Measurements from ENCODE around the gene LPIN1.

Gene LPIN1

DNA sequence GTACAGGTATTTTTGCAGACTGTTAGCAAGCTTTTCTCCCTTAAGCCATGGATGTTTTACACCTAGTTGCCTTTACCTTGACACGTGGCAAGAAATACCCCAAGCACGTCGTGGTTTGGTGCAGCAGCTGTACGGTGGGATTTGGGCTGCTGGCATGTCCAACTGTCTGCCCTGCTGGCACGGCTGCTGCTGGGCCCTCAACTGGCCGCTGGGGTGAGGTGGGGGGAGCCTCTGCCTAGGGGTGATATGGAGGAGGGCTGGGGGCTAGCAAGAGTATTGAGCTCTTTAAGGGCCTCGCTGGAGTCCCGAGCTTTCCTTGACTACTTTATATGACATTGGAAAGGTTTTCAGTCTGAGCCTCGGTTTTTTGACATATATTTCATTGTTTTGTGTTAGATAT, 41.6 kb downstream of the LPIN1 start:
- H3K36me3 ChIP-seq (ENCODE audit: control insufficient read depth, insufficient read depth, low read length), result peaks cover 41% of the 10 kb centered on the region
- no peaks in the 10 kb centered on the region for H3K9me3 ChIP-seq (ENCODE audit: control insufficient read depth, insufficient read depth, low read length)
- H3K27ac ChIP-seq (ENCODE audit: low read depth, low read length), result no peak overlapping the region

DNA sequence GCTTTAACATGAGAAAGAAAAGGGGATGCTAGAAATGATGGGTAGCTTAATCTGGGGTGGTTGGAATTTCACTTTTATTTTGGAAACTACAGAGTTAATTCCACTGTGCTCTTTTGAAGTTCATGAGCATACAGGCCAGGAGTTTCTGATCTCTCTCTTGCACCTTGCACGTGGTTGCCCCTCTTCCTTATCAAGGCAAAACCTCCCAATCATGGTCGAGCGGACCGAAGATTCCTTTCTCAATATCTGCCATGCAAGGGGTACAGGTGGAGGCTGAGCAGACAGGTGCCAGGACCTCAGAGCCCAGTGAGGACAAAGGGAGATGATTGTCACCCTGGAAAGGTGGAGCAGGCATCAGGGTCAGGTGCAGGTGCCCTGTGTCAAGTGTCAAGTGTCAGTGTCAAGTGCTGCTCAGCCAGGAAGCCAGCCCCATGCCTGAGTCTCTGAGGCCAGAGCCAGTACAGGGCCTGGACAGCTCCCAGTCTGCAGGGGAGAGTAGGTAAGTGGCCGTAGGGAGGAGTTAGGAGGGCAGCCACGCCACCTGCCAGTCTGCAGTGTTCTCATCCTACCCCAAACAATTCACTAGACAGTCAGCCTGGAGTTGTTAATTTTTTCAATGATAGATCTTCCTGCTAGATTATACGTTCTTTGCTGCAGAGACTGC, 42.2 kb downstream of the LPIN1 start:
- Histone ChIP-seq H3K9me3 (ENCODE audit: control insufficient read depth, insufficient read depth, low read length) (no peaks in the 10 kb centered on the region), H3K27ac (ENCODE audit: low read depth, low read length) (no peak overlapping the region), H3K9ac (ENCODE audit: low read depth, low read length) (no peak overlapping the region), H3K4me1 (ENCODE audit: control insufficient read depth, insufficient read depth, low read length) (peaks cover 3% of the 10 kb centered on the region; the same call in 1 of the 2 replicates), H3K27me3 (ENCODE audit: control insufficient read depth, insufficient read depth, low read length) (no peaks in the 10 kb centered on the region), H3K36me3 (ENCODE audit: control insufficient read depth, insufficient read depth, low read length) (peaks cover 39% of the 10 kb centered on the region), H3K4me3 (ENCODE audit: low read depth, low read length) (no peak overlapping the region)

More for the DNA sequence above, 41.6 kb downstream of the LPIN1 start:
- H3K4me3 ChIP-seq (ENCODE audit: low read depth, low read length), result no peak overlapping the region
- no peak overlapping the region for H3K9ac ChIP-seq (ENCODE audit: low read depth, low read length)
- H3K4me1 ChIP-seq (ENCODE audit: control insufficient read depth, insufficient read depth, low read length), result peaks cover 3% of the 10 kb centered on the region; the same call in 1 of the 2 replicates
- H3K27me3 ChIP-seq (ENCODE audit: control insufficient read depth, insufficient read depth, low read length), result no peaks in the 10 kb centered on the region

DNA sequence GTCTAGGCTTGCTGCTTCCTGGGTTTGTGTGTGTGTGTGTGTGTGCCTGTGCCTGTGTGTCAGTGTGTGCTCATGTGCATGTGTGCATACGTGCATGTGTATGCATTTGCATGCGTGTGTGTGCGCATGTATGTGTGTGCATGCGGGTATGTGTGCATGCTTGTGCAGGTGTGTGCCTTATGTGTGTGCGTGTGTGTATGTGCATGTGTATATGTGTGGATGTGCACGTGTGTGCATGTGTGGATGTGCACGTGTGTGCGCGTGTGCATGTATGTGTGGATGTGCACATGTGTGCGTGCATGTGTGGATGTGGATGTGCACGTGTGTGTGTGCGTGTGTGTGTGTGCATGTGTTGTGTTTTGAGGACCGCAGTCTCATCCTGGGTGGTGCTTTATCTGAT, 42.8 kb downstream of the LPIN1 start:
- H3K27ac ChIP-seq (ENCODE audit: low read depth, low read length), result no peak overlapping the region
- H3K36me3 ChIP-seq (ENCODE audit: control insufficient read depth, insufficient read depth, low read length), result peaks cover 37% of the 10 kb centered on the region
- H3K4me1 ChIP-seq (ENCODE audit: control insufficient read depth, insufficient read depth, low read length), result peaks cover 3% of the 10 kb centered on the region; the same call in 1 of the 2 replicates
- H3K4me3 ChIP-seq (ENCODE audit: low read depth, low read length), result no peak overlapping the region
- no peaks in the 10 kb centered on the region for H3K9me3 ChIP-seq (ENCODE audit: control insufficient read depth, insufficient read depth, low read length)
- no peaks in the 10 kb centered on the region for H3K27me3 ChIP-seq (ENCODE audit: control insufficient read depth, insufficient read depth, low read length)
- H3K9ac ChIP-seq (ENCODE audit: low read depth, low read length), result no peak overlapping the region

DNA sequence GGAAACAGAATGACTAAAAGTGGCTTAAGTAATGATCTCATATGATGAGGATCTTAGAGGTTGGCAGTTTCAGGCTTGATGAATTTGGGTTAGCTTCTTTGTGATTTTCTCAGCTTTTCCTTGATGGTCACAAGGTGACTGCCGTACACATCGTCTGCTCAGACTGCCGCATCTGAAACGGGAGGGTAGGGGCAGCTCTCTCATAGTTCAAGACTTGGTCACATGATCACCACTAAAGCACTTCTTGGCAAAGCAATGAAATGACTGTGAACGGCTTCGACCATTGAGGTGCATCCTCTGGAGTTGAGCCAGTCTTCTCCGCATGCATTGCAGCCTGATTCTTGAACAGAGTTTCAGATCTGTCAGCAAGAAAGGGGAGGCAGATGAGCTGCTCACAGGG, 43.8 kb downstream of the LPIN1 start:
- peaks cover 38% of the 10 kb centered on the region for H3K36me3 ChIP-seq (ENCODE audit: control insufficient read depth, insufficient read depth, low read length)
- H3K27me3 ChIP-seq (ENCODE audit: control insufficient read depth, insufficient read depth, low read length), result no peaks in the 10 kb centered on the region
- no peak overlapping the region for H3K9ac ChIP-seq (ENCODE audit: low read depth, low read length)
- H3K4me1 ChIP-seq (ENCODE audit: control insufficient read depth, insufficient read depth, low read length), result peaks cover under 1% of the 10 kb centered on the region; the same call in 1 of the 2 replicates
- no peaks in the 10 kb centered on the region for H3K9me3 ChIP-seq (ENCODE audit: control insufficient read depth, insufficient read depth, low read length)
- H3K27ac ChIP-seq (ENCODE audit: low read depth, low read length), result no peak overlapping the region
- H3K4me3 ChIP-seq (ENCODE audit: low read depth, low read length), result no peak overlapping the region

DNA sequence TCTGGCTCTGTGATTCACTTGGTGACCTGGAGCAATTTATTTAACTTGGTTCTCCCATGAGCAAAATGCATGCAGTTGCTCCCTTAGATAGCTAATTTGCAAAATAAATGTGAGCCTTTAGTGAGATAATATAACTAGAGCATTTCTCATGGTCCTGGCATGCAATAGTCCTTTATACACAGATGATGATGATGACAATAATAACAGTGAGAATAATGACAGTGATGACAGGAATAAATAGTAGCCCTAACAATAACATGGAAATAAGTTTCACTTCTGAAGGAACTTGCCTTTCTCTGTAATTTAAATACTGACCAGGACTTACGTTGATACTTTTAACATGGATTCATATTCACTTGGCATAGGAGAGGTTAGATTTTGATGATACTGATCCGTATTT, 49.2 kb downstream of the LPIN1 start:
- Histone ChIP-seq H3K4me1 (ENCODE audit: control insufficient read depth, insufficient read depth, low read length) (no peaks in the 10 kb centered on the region), H3K36me3 (ENCODE audit: control insufficient read depth, insufficient read depth, low read length) (peaks cover 37% of the 10 kb centered on the region), H3K27ac (ENCODE audit: low read depth, low read length) (no peak overlapping the region), H3K27me3 (ENCODE audit: control insufficient read depth, insufficient read depth, low read length) (no peaks in the 10 kb centered on the region), H3K9me3 (ENCODE audit: control insufficient read depth, insufficient read depth, low read length) (no peaks in the 10 kb centered on the region), H3K4me3 (ENCODE audit: low read depth, low read length) (no peak overlapping the region), H3K9ac (ENCODE audit: low read depth, low read length) (no peak overlapping the region)

DNA sequence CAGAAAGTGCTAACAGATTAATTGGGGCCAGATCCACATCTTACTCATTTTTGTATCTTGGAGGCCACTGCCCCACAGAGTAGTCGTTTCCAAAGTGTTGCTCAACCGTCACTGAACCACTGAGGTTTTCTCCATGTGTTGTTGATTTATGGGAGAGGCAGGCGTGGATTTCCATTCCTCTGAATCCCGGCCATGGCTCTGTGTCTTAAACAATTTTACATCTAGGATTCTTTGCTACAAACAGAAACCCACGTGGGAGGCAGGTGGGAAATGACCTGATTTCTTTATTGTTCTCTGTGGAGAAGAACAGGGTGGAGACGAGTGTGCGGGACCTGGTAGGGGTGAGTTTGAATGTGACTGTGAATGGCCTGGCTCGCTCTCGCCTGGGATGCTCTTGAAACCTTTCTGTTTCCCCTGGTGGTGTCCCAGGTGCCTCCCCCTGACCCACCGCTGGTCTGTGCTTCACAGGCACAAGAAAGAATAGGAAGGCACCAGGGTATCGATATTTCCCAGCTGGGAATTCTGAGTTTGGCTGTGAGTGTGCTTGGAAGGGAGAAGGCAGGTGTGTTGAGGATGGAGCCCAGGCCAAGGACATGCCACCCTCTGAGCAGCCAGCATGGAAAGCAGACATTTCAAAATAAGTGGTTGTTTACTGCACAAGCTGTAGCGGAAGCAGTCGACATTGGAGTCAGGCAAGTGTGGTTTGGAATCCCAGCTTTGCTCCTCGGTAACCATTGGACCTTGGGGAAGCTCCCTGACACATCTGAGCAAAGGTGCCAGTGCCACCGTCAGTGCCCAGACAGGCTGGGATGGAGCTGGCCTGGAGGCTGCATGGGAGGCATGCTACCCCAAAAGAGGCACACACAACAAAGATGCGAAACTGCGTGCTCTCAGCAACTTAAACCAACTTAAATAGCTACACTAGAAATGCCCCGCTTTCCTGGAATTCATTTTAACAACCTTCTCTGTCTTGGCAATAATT, 50.0 kb downstream of the LPIN1 start:
- Histone ChIP-seq H3K4me3 (ENCODE audit: low read depth, low read length) (no peak overlapping the region), H3K4me1 (ENCODE audit: control insufficient read depth, insufficient read depth, low read length) (no peaks in the 10 kb centered on the region), H3K9me3 (ENCODE audit: control insufficient read depth, insufficient read depth, low read length) (no peaks in the 10 kb centered on the region), H3K36me3 (ENCODE audit: control insufficient read depth, insufficient read depth, low read length) (peaks cover 37% of the 10 kb centered on the region), H3K27me3 (ENCODE audit: control insufficient read depth, insufficient read depth, low read length) (no peaks in the 10 kb centered on the region), H3K27ac (ENCODE audit: low read depth, low read length) (no peak overlapping the region), H3K9ac (ENCODE audit: low read depth, low read length) (no peak overlapping the region)

DNA sequence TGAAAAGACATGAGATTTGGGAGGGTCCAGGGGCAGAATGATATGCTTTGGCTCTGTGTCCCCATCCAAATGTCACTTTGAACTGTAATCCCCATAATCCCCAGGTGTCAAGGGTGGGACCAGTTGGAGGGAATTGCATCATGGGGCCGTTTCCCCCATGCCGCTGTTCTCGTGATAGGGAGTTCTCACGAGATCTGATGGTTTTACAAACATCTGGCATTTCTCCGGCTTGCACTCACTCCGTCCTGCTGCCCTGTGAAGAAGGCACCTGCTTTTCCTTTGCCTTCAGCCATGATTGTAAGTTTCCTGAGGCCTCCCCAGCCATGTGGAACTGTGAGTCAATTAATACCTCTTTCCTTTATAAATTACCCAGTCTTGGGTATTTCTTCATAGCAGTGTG, 51.4 kb downstream of the LPIN1 start:
- no peaks in the 10 kb centered on the region for H3K4me1 ChIP-seq (ENCODE audit: control insufficient read depth, insufficient read depth, low read length)
- no peak overlapping the region for H3K4me3 ChIP-seq (ENCODE audit: low read depth, low read length)
- no peak overlapping the region for H3K9ac ChIP-seq (ENCODE audit: low read depth, low read length)
- peaks cover 26% of the 10 kb centered on the region for H3K36me3 ChIP-seq (ENCODE audit: control insufficient read depth, insufficient read depth, low read length)
- no peaks in the 10 kb centered on the region for H3K9me3 ChIP-seq (ENCODE audit: control insufficient read depth, insufficient read depth, low read length)
- H3K27me3 ChIP-seq (ENCODE audit: control insufficient read depth, insufficient read depth, low read length), result no peaks in the 10 kb centered on the region
- H3K27ac ChIP-seq (ENCODE audit: low read depth, low read length), result no peak overlapping the region

DNA sequence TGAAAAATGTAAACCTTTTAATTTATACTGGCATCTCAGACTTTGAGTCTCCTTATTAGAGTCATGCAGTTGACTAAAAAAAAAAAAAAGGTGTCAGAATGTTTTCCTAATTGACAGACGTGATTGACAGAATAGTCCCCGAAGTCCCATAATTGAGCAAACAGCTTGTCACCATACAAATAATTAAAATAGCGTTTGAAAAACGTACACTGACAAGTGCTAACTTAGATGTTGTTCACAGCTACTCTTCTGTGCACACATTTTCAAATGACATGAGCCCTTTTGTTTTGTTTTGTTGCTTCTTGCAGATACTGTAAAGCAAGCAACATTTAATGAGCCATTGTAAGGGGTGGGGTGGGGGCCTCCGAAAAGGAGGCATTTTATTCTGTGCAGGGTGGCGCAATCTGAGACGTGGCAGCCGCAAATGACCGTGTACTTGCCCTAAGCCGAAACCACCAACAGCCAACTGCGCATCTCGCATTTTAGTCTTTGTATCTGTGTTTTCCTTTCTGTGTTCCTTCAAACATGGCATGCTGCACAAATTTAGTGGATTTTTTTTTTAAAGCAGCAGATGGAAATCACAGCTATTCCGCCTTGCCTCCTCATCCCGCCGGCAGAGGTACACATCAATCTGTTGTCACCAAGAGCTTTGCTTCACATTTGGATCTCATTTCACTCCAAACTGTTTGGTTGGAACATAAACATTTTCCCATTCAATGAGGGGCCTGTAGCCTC, 52.4 kb downstream of the LPIN1 start:
- no peaks in the 10 kb centered on the region for H3K9me3 ChIP-seq (ENCODE audit: control insufficient read depth, insufficient read depth, low read length)
- H3K36me3 ChIP-seq (ENCODE audit: control insufficient read depth, insufficient read depth, low read length), result peaks cover 20% of the 10 kb centered on the region

DNA sequence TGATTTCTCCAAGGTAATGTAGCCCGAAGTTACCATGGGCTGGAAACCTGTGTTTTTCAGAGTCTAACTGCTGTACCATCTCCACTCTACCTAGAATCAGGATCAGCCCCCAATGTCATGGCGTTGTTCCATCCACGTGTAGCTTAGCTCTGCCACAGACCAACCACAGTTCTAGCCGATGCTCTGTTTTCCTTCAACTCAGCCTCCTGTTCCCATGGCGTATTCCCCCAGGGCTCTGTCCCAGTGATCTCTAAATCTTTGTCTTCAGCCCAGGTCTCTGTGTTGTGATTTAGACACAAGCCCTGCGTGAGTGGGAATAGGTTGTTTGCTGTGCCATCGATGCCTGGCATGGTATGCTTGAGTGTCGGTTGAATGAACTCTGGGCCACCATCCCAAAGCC, 53.4 kb downstream of the LPIN1 start:
- H3K36me3 ChIP-seq (ENCODE audit: control insufficient read depth, insufficient read depth, low read length), result peaks cover 27% of the 10 kb centered on the region
- no peak overlapping the region for H3K4me3 ChIP-seq (ENCODE audit: low read depth, low read length)
- H3K27ac ChIP-seq (ENCODE audit: low read depth, low read length), result no peak overlapping the region
- no peaks in the 10 kb centered on the region for H3K4me1 ChIP-seq (ENCODE audit: control insufficient read depth, insufficient read depth, low read length)
- no peaks in the 10 kb centered on the region for H3K27me3 ChIP-seq (ENCODE audit: control insufficient read depth, insufficient read depth, low read length)
- no peaks in the 10 kb centered on the region for H3K9me3 ChIP-seq (ENCODE audit: control insufficient read depth, insufficient read depth, low read length)
- no peak overlapping the region for H3K9ac ChIP-seq (ENCODE audit: low read depth, low read length)

More for the DNA sequence above, 52.4 kb downstream of the LPIN1 start:
- Histone ChIP-seq H3K27me3 (ENCODE audit: control insufficient read depth, insufficient read depth, low read length) (no peaks in the 10 kb centered on the region), H3K4me3 (ENCODE audit: low read depth, low read length) (no peak overlapping the region), H3K4me1 (ENCODE audit: control insufficient read depth, insufficient read depth, low read length) (no peaks in the 10 kb centered on the region), H3K27ac (ENCODE audit: low read depth, low read length) (no peak overlapping the region), H3K9ac (ENCODE audit: low read depth, low read length) (no peak overlapping the region)

DNA sequence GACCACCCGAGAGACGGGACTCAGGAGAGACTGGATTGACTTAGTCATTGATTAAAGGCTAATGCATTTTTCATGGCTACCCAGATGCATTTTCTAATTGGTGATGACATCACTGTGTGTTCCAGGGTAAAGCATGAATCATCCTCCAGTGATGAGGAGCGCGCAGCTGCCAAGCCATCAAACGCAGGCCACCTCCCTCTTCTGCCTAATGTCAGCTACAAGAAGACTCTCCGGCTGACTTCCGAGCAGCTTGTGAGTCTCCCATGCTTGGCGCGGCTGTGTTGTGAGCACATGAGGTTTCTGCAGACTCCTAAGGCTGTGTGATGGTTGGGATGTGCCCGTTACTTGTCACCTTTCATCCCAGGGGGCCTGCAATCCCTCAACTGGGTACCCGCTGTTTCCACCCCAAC, 56.4 kb downstream of the LPIN1 start:
- no peaks in the 10 kb centered on the region for H3K9me3 ChIP-seq (ENCODE audit: control insufficient read depth, insufficient read depth, low read length)
- H3K27me3 ChIP-seq (ENCODE audit: control insufficient read depth, insufficient read depth, low read length), result no peaks in the 10 kb centered on the region
- no peaks in the 10 kb centered on the region for H3K4me1 ChIP-seq (ENCODE audit: control insufficient read depth, insufficient read depth, low read length)
- H3K9ac ChIP-seq (ENCODE audit: low read depth, low read length), result no peak overlapping the region
- no peak overlapping the region for H3K27ac ChIP-seq (ENCODE audit: low read depth, low read length)
- no peak overlapping the region for H3K4me3 ChIP-seq (ENCODE audit: low read depth, low read length)
- H3K36me3 ChIP-seq (ENCODE audit: control insufficient read depth, insufficient read depth, low read length), result peaks cover 23% of the 10 kb centered on the region
